Type B pancreatic cell (in vitro differentiated cells): ENCODE data around the gene ZMYM3. TPM values are rescaled to one million over a fixed set of nuclear protein-coding genes. Genes with fewer than 3 reads are reported as not detected.

Source experiments
- DNase-seq: peaks from one replicate; pipeline ENCODE4 v3.0.0; 2021; ENCODE audit warnings: mixed read lengths; ENCODE audit not compliant: unreplicated experiment; ENCODE audit errors: extremely low spot score
- H3K27ac Mint-ChIP-seq: 2 replicates; pipeline ENCODE4 v1.8.0; 2021; ENCODE audit warnings: mild to moderate bottlenecking, mixed read lengths
- H3K27me3 Mint-ChIP-seq: 2 replicates; pipeline ENCODE4 v1.8.0; 2021; ENCODE audit warnings: mixed read lengths
- H3K36me3 Mint-ChIP-seq: 2 replicates; pipeline ENCODE4 v1.8.0; 2021; ENCODE audit warnings: mixed read lengths
- H3K4me1 Mint-ChIP-seq: one replicate; pipeline ENCODE4 v1.8.0; 2021; ENCODE audit warnings: mixed read lengths; ENCODE audit not compliant: unreplicated experiment
- H3K4me3 Mint-ChIP-seq: 2 replicates; pipeline ENCODE4 v1.8.0; 2021; ENCODE audit warnings: mild to moderate bottlenecking, mixed read lengths
- H3K9me3 Mint-ChIP-seq: 2 replicates; pipeline ENCODE4 v1.8.0; 2021; ENCODE audit warnings: mixed read lengths
- total RNA-seq: library from RNA; stranded (reverse); gene quantifications from 2 replicates; pipeline ENCODE4 v1.2.1, GENCODE V29; 2021; ENCODE audit warnings: low replicate concordance
- TF ChIP-seq, protein P1 (sequence below): fragments of 200-600 bp; sonication (generic); conservative IDR thresholded peaks from 2 replicates; pipeline ENCODE4 v1.5.0; 2021; ENCODE audit warnings: antibody characterized with exemption, mild to moderate bottlenecking

Gene ZMYM3
- total RNA-seq, 1 donor from 2014 or later: 67.8 TPM

DNA sequence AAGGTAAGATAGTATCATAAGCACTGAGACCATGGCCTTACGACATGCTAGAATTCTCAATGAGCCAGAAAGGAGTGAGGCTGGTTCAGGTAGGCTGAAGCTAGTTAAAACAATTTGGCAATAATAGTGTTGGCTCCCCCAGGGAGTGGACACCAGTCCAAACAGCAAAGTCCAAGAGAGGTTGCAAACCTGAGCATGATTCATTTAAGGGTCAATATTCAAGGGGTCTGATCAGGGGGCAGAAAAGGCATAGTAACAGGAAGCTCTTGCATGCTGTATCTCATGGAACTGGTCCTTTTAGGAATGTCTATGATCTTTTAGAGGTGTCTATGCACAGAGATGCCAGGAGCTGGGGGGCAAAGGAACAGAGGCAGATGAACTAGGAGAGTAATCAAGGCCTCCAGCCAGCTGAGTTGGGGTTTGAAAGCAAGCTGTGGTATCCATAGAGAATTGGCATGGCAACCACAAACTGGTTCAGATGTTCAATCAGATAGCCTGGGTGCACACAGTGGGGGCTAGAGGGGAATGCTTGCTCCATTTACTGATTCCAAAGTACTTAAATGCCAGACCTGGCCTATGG is 25.8 kb downstream of the ZMYM3 start:
- H3K27ac Mint-ChIP-seq: no peak overlapping the region
- no peaks in the 10 kb centered on the region for H3K9me3 Mint-ChIP-seq
- TF ChIP-seq, protein P1, sequence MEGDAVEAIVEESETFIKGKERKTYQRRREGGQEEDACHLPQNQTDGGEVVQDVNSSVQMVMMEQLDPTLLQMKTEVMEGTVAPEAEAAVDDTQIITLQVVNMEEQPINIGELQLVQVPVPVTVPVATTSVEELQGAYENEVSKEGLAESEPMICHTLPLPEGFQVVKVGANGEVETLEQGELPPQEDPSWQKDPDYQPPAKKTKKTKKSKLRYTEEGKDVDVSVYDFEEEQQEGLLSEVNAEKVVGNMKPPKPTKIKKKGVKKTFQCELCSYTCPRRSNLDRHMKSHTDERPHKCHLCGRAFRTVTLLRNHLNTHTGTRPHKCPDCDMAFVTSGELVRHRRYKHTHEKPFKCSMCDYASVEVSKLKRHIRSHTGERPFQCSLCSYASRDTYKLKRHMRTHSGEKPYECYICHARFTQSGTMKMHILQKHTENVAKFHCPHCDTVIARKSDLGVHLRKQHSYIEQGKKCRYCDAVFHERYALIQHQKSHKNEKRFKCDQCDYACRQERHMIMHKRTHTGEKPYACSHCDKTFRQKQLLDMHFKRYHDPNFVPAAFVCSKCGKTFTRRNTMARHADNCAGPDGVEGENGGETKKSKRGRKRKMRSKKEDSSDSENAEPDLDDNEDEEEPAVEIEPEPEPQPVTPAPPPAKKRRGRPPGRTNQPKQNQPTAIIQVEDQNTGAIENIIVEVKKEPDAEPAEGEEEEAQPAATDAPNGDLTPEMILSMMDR: no peak
- H3K4me1 Mint-ChIP-seq: peaks cover 10% of the 10 kb centered on the region
- no peaks in the 10 kb centered on the region for H3K27me3 Mint-ChIP-seq
- no peak for DNase-seq
- H3K4me3 Mint-ChIP-seq: no peak overlapping the region
- H3K36me3 Mint-ChIP-seq: no peaks in the 10 kb centered on the region

DNA sequence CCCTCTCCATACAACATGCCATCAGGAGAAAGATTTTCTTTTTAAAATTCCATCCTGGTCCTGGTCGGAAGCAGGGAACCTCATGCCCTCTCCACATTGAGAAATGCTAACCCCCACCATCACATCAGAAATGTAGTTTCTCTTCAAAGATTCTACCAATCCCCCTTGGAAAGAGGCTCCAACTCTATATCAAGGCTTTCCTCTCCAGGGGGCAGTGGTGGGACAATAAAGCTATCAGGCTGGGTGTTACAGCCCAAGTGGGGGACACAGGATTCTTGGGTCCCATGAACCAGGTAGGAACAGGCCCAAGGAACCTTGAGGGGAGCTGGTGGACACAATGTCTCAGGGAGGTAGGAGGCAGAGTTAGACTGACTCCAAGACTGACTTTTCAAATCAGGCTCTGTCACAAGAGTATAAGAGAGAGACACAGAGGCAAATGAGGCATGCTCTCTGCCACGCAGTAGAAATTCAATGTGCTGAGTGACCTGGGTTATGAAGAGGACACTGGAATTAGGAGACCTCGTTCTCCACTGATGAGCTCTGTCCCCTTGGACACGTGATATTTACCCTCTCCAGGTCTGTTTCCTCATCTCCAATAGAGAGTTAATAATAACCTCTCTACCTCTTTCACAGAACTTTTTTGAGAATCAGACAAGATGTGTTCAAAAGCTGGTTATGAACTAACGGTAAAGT is 26.4 kb downstream of the ZMYM3 start:
- H3K36me3 Mint-ChIP-seq: no peaks in the 10 kb centered on the region
- H3K27me3 Mint-ChIP-seq: no peaks in the 10 kb centered on the region
- H3K9me3 Mint-ChIP-seq: no peaks in the 10 kb centered on the region
- no peak overlapping the region for H3K4me3 Mint-ChIP-seq
- DNase-seq: no peak
- H3K27ac Mint-ChIP-seq: no peak overlapping the region
- peaks cover 10% of the 10 kb centered on the region for H3K4me1 Mint-ChIP-seq
- TF ChIP-seq, protein P1: no peak

DNA sequence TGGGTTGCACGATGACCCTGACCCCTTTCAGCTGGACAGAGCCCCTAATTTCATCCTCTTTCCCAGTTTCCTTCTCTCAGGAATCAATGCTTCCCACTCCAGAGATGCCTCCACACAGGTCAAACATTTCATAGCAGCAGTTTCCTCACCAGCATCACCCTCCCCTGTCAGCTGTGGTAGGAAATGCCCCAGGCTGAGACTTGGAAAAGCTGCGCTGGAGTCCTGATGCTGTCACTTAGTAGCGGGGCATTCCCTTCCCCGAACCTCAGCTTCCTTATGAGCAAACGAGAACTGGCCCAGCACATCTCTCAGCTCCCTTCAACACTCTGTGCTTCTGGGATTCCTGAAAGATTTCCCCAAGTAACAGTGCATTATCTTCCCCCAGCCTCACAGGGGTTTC is 28.3 kb downstream of the ZMYM3 start:
- no peak for DNase-seq
- no peaks in the 10 kb centered on the region for H3K27me3 Mint-ChIP-seq
- no peaks in the 10 kb centered on the region for H3K36me3 Mint-ChIP-seq
- TF ChIP-seq, protein P1: no peak
- H3K4me3 Mint-ChIP-seq: no peak overlapping the region
- H3K4me1 Mint-ChIP-seq: peaks cover 10% of the 10 kb centered on the region
- no peaks in the 10 kb centered on the region for H3K9me3 Mint-ChIP-seq
- H3K27ac Mint-ChIP-seq: peak overlapping the region; percentile 39

DNA sequence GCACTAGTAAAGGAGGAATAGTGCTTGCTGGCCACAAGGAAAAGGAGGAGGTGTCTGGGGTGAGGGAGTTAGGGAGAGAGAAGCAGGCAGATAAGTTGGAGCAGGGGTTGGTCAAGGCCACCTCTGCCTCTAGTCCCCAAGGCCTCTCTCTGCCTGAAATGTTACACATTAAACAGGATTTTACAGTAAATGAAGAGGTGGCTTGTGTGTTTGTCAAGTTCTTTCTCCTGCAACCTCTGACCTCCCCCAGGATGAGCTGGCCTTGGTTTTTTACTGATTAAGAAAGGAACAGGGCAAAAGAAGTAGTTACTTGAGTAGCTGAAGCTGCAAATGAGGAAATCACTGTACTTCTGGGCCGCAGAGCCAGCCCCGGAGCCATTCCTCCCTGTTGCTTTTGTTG is 28.9 kb downstream of the ZMYM3 start:
- Mint-ChIP-seq H3K9me3 (no peaks in the 10 kb centered on the region), H3K4me1 (peaks cover 10% of the 10 kb centered on the region), H3K4me3 (no peak overlapping the region), H3K27ac (no peak overlapping the region), H3K36me3 (no peaks in the 10 kb centered on the region), H3K27me3 (no peaks in the 10 kb centered on the region)
- DNase-seq: no peak
- TF ChIP-seq, protein P1: no peak

DNA sequence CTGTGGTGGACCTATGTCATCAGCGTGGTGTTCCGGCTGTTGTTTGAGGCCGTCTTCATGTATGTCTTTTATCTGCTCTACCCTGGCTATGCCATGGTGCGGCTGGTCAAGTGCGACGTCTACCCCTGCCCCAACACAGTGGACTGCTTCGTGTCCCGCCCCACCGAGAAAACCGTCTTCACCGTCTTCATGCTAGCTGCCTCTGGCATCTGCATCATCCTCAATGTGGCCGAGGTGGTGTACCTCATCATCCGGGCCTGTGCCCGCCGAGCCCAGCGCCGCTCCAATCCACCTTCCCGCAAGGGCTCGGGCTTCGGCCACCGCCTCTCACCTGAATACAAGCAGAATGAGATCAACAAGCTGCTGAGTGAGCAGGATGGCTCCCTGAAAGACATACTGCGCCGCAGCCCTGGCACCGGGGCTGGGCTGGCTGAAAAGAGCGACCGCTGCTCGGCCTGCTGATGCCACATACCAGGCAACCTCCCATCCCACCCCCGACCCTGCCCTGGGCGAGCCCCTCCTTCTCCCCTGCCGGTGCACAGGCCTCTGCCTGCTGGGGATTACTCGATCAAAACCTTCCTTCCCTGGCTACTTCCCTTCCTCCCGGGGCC is 29.7 kb downstream of the ZMYM3 start:
- H3K4me3 Mint-ChIP-seq: no peak overlapping the region

More for the DNA sequence above, 29.7 kb downstream of the ZMYM3 start:
- Mint-ChIP-seq H3K36me3 (no peaks in the 10 kb centered on the region), H3K27ac (no peak overlapping the region), H3K4me1 (peaks cover 10% of the 10 kb centered on the region), H3K27me3 (no peaks in the 10 kb centered on the region), H3K9me3 (no peaks in the 10 kb centered on the region)
- no peak for DNase-seq
- TF ChIP-seq, protein P1: no peak
